Activated CD8-positive, alpha-beta T cell treated with anti-CD3 and anti-CD28 coated beads for 36 hours (primary cell): ENCODE results near the gene SMARCA2. TPM values are rescaled to one million over a fixed set of nuclear protein-coding genes. Genes with fewer than 3 reads are reported as not detected.
A peak's percentile ranks its signal among the peaks of the same experiment; 100 is the strongest.

Source experiments
- ATAC-seq: fragments of 200-7000 bp; cut with Tn5 transposase; one replicate; pipeline ENCODE4 v1.10.0; 2021; ENCODE audit warnings: mild to moderate bottlenecking, moderate library complexity
- CTCF ChIA-PET: fragments of 350-600 bp; sonication (Branson Sonifier 250); formaldehyde crosslinking; loops from one replicate; lab custom pipeline; 2021; ENCODE audit warnings: antibody characterized with exemption; lab: Charles Lee
- POLR2A ChIA-PET: fragments of 350-600 bp; sonication (Branson Sonifier 250); formaldehyde crosslinking; loops from one replicate; lab custom pipeline; 2021; ENCODE audit warnings: antibody characterized with exemption; lab: Charles Lee
- DNase-seq: peaks from one replicate; pipeline ENCODE4 v3.0.0-alpha.2; 2020
- H3K27ac Mint-ChIP-seq: one replicate; pipeline ENCODE4 v1.8.0; 2021; ENCODE audit warnings: mild to moderate bottlenecking, mixed read lengths
- H3K27me3 Mint-ChIP-seq: one replicate; pipeline ENCODE4 v1.8.0; 2021; ENCODE audit warnings: mixed read lengths
- H3K36me3 Mint-ChIP-seq: one replicate; pipeline ENCODE4 v1.8.0; 2021; ENCODE audit warnings: low read depth, mixed read lengths
- H3K4me1 Mint-ChIP-seq: one replicate; pipeline ENCODE4 v1.8.0; 2021; ENCODE audit warnings: low read depth, mixed read lengths
- H3K4me3 Mint-ChIP-seq: one replicate; pipeline ENCODE4 v1.8.0; 2021; ENCODE audit warnings: mild to moderate bottlenecking, moderate library complexity, mixed read lengths
- H3K9me3 Mint-ChIP-seq: one replicate; pipeline ENCODE4 v1.8.0; 2021; ENCODE audit warnings: mixed read lengths
- intact Hi-C: fragments of 100-400 bp; cut with micrococcal nuclease; formaldehyde crosslinking; loops from one replicate; pipeline ENCODE4 v1.10.0; 2022
- total RNA-seq, 2 experiments: library from RNA; stranded (reverse); gene quantifications; one replicate each; pipeline ENCODE4 v1.2.3, GENCODE V29; 2021
- TF ChIP-seq, protein P1 (sequence below): fragments of 200-600 bp; IDR thresholded peaks from one replicate; pipeline ENCODE4 v1.8.0; 2022; ENCODE audit warnings: antibody characterized with exemption, mild to moderate bottlenecking

SMARCA2 gene
- total RNA-seq, 2 experiments from 2014 or later, result 94.7 to 99.4 TPM

DNA sequence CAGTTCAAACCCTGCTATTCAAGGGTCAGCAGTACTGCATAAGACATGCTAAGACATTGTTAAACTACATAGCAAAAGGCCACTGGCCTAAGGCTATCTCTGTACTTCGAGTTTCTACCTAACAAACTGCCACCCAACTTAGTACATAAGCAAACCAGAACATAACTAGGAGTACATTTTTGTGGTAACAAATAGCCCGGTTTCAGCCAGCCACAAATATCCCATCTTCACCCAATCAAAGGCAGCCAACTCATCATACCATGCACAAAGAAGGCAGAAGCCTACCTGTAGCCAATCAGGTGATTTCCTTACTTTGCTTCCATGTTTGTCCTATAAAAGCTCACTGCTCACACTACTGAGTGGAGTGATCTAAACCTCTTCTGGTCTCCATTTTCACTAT, 201.4 kb downstream of the SMARCA2 start:
- TF ChIP-seq, protein P1, sequence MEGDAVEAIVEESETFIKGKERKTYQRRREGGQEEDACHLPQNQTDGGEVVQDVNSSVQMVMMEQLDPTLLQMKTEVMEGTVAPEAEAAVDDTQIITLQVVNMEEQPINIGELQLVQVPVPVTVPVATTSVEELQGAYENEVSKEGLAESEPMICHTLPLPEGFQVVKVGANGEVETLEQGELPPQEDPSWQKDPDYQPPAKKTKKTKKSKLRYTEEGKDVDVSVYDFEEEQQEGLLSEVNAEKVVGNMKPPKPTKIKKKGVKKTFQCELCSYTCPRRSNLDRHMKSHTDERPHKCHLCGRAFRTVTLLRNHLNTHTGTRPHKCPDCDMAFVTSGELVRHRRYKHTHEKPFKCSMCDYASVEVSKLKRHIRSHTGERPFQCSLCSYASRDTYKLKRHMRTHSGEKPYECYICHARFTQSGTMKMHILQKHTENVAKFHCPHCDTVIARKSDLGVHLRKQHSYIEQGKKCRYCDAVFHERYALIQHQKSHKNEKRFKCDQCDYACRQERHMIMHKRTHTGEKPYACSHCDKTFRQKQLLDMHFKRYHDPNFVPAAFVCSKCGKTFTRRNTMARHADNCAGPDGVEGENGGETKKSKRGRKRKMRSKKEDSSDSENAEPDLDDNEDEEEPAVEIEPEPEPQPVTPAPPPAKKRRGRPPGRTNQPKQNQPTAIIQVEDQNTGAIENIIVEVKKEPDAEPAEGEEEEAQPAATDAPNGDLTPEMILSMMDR, result no peak

DNA sequence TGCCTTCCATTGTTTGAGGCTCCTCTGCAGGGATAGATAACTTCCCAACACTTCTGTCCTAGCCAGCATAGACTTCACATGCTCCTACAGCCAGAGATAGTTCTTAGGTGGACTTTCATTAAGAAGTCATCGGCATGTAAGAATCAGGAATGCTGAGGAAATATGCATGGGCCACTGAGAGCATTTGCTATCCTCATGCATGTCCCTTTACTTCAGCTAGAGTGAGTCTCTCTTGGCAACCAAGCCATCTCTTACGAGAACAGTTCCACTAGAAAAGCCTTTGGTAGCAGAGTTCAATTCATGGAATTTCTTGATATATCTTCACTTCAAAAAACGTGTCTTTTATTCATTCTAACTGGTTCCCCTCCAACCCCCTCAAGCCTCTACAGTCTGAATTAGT, 202.4 kb downstream of the SMARCA2 start:
- Mint-ChIP-seq H3K4me1 (no peaks in the 10 kb centered on the region), H3K9me3 (peaks cover under 1% of the 10 kb centered on the region), H3K27me3 (no peaks in the 10 kb centered on the region), H3K36me3 (no peaks in the 10 kb centered on the region), H3K4me3 (no peak overlapping the region), H3K27ac (no peak overlapping the region)
- TF ChIP-seq, protein P1, result no peak
- no peak for ATAC-seq
- ChIA-PET CTCF (no interaction called here), POLR2A (no interaction called here)
- DNase-seq, result no peak
- intact Hi-C loops, result no loop called here

More for the DNA sequence above, 201.4 kb downstream of the SMARCA2 start:
- H3K4me3 Mint-ChIP-seq, result no peak overlapping the region
- POLR2A ChIA-PET, result no interaction called here
- H3K9me3 Mint-ChIP-seq, result no peaks in the 10 kb centered on the region
- H3K27ac Mint-ChIP-seq, result no peak overlapping the region
- CTCF ChIA-PET, result no interaction called here
- H3K4me1 Mint-ChIP-seq, result no peaks in the 10 kb centered on the region
- H3K27me3 Mint-ChIP-seq, result no peaks in the 10 kb centered on the region
- ATAC-seq (no peak), DNase-seq (no peak)
- intact Hi-C loops, result no loop called here
- H3K36me3 Mint-ChIP-seq, result no peaks in the 10 kb centered on the region

DNA sequence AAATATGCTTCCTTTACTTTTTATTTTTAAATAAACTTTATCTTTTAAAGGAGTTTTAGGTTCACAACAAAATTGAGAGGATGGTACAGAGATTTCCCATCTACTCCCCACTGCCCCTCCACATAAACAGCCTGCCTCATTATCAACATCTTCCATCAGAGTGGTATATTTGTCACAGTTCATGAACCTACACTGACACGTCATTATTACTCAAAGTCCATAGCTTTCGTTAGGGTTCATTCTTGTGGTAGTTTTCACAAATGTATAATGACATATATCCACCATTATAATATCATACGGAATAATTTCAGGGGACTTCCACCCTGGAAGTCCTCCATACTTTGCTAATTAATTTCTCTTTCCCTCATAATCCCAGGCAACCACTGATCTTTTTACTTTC, 204.9 kb downstream of the SMARCA2 start:
- TF ChIP-seq, protein P1, result no peak
- ATAC-seq (no peak), DNase-seq (no peak)
- POLR2A ChIA-PET, result no interaction called here
- H3K36me3 Mint-ChIP-seq, result no peaks in the 10 kb centered on the region
- H3K27ac Mint-ChIP-seq, result no peak overlapping the region
- no peak overlapping the region for H3K4me3 Mint-ChIP-seq
- CTCF ChIA-PET, result no interaction called here
- no peaks in the 10 kb centered on the region for H3K4me1 Mint-ChIP-seq
- intact Hi-C loops, result no loop called here
- H3K27me3 Mint-ChIP-seq, result no peaks in the 10 kb centered on the region
- H3K9me3 Mint-ChIP-seq, result peaks cover 1% of the 10 kb centered on the region

DNA sequence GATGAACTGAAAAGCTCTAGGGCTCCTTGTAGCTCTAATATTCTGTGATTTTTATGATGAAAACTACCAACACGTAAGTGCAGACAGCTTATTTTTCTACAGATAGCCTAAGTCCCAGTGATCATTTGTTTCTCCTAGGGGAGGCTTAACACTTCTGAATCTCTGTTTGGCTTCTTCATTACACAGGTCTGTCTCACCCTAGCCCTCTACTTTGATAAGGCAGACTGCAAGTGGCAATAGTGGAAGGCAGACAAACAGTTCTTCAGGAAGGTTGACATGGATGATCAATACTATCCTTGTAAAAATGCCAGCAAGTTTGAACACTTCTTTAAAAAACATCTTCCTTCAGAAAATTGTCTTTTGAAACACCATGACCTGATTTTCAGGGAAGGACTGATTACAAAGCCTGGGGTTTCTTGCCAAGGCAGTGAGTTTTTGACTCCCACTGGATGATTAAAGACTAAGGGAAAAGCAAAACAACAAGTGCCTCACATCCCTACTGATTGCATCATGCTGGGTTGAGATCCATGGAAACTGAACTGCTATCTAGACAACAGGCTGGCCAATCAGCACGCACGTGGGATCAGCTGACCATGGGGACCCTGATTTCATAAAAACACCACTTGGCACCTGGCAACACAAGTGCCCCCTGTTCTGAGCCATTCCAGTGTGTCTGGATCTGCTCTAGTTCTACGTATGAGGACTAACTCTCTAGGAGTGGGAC, 212.2 kb downstream of the SMARCA2 start:
- peaks cover 4% of the 10 kb centered on the region for H3K9me3 Mint-ChIP-seq
- no peak overlapping the region for H3K4me3 Mint-ChIP-seq
- H3K27me3 Mint-ChIP-seq, result no peaks in the 10 kb centered on the region
- TF ChIP-seq, protein P1, result no peak
- no peak for ATAC-seq
- H3K36me3 Mint-ChIP-seq, result no peaks in the 10 kb centered on the region
- H3K27ac Mint-ChIP-seq, result no peak overlapping the region
- DNase-seq, result no peak
- no peaks in the 10 kb centered on the region for H3K4me1 Mint-ChIP-seq
- ChIA-PET POLR2A (no interaction called here), CTCF (interaction anchor here (1.4 kb wide), 1 partner anchor 8 kb away, joined by 5 read pairs; no protein-coding TSS in a partner anchor)
- intact Hi-C loops, result no loop called here

DNA sequence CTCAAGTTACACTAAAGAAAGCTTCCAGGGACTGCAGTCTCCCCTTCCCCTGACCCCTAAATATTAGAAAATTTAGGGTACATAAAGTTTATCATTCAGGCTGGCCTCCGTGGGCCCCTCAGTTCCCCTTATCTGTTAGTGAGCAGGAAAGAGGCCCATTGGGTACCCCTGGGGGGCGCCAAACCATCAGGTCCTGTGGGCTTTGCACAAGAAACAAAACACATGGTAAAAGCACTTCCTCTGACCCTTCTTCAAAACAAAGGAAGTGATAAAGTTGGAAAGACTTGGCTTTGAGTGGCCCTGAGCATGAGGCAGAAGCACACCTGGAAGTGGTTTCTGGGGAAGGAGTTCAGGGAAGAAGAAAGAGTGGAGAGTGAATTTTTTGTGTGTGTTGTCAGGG, 213.0 kb downstream of the SMARCA2 start:
- Mint-ChIP-seq H3K27me3 (no peaks in the 10 kb centered on the region), H3K36me3 (no peaks in the 10 kb centered on the region), H3K4me3 (no peak overlapping the region), H3K4me1 (no peaks in the 10 kb centered on the region), H3K9me3 (peaks cover 3% of the 10 kb centered on the region), H3K27ac (no peak overlapping the region)
- TF ChIP-seq, protein P1, result peak; percentile 47
- intact Hi-C loops, result no loop called here
- DNase-seq (peak; percentile 64), ATAC-seq (no peak)
- ChIA-PET CTCF (no interaction called here), POLR2A (no interaction called here)
